Caco-2 (cell line): Measurements from ENCODE around the gene YBX2. TPM values are rescaled to one million over a fixed set of nuclear protein-coding genes. Genes with fewer than 3 reads are reported as not detected.

Source experiments
- BruUV-seq: library from RNA; stranded (reverse); fragments of 400-500 nt; replicated peaks from 2 replicates; lab custom pipeline; 2021; lab: Mats Ljungman, UMichigan
- CTCF ChIA-PET: fragments of 300-600 bp; sonication (Branson Sonifier 250); formaldehyde crosslinking; loops from one replicate; lab custom pipeline; 2022; ENCODE audit warnings: antibody characterized with exemption; lab: Charles Lee
- POLR2A ChIA-PET: fragments of 300-600 bp; sonication (Branson Sonifier 250); formaldehyde crosslinking; loops from one replicate; lab custom pipeline; 2022; ENCODE audit warnings: antibody characterized with exemption; lab: Charles Lee
- DNase-seq, 2 experiments: peaks; one replicate each; pipeline versions ENCODE4 v3.0.0 to v3.0.0-alpha.2; 2020 to 2022
- H3K27me3 ChIP-seq: replicated peaks from 2 replicates; pipeline ENCODE4 v1.6.0; 2011; ENCODE audit warnings: low read length; ENCODE audit not compliant: control insufficient read depth, insufficient read depth
- H3K36me3 ChIP-seq: 2 replicates; pipeline ENCODE4 v1.5.1; 2011; ENCODE audit warnings: low read length; ENCODE audit not compliant: control insufficient read depth, insufficient read depth
- H3K4me1 ChIP-seq: fragments of 250-450 bp; sonication (Bioruptor Pico); 2 replicates; pipeline ENCODE4 v1.5.1; 2020; ENCODE audit warnings: mild to moderate bottlenecking
- H3K4me3 ChIP-seq: 2 replicates; pipeline ENCODE4 v1.5.1; 2011; ENCODE audit warnings: low read depth, mild to moderate bottlenecking, control low read depth, low read length
- H3K9me3 ChIP-seq: fragments of 250-450 bp; sonication (Bioruptor Pico); 2 replicates; pipeline ENCODE4 v1.5.1; 2020; ENCODE audit warnings: mild to moderate bottlenecking, moderate library complexity
- H3K27ac Mint-ChIP-seq: one replicate; pipeline ENCODE4 v1.8.0; 2022; ENCODE audit warnings: mixed read lengths; ENCODE audit not compliant: unreplicated experiment
- H3K27me3 Mint-ChIP-seq: one replicate; pipeline ENCODE4 v1.8.0; 2022; ENCODE audit warnings: mixed read lengths; ENCODE audit not compliant: insufficient read depth, unreplicated experiment
- H3K36me3 Mint-ChIP-seq: one replicate; pipeline ENCODE4 v1.8.0; 2022; ENCODE audit warnings: mild to moderate bottlenecking, mixed read lengths; ENCODE audit not compliant: insufficient read depth, unreplicated experiment
- H3K4me1 Mint-ChIP-seq: one replicate; pipeline ENCODE4 v1.8.0; 2022; ENCODE audit warnings: low read depth, mixed read lengths; ENCODE audit not compliant: unreplicated experiment
- H3K4me3 Mint-ChIP-seq: one replicate; pipeline ENCODE4 v1.8.0; 2022; ENCODE audit warnings: mild to moderate bottlenecking, moderate library complexity, mixed read lengths; ENCODE audit not compliant: unreplicated experiment
- H3K9me3 Mint-ChIP-seq: one replicate; pipeline ENCODE4 v1.8.0; 2022; ENCODE audit warnings: mixed read lengths; ENCODE audit not compliant: unreplicated experiment
- CTCF ChIP-seq, 2 experiments: fragments of 200-600 bp in 1 of 2; IDR thresholded peaks; 1 replicate in 1 of 2; 2 replicates in 1 of 2; pipeline versions ENCODE4 v1.5.1 to v1.8.0; 2011 to 2022; ENCODE audit warnings: antibody characterized with exemption in 1 of 2, control low read depth in 1 of 2, inconsistent platforms in 1 of 2, low read depth in 1 of 2, low read length in 1 of 2, mild to moderate bottlenecking in 1 of 2, moderate library complexity in 1 of 2; ENCODE audit not compliant: insufficient read depth in 1 of 2, severe bottlenecking in 1 of 2, unreplicated experiment in 1 of 2
- intact Hi-C: fragments of 100-400 bp; cut with micrococcal nuclease; formaldehyde crosslinking; loops from one replicate; pipeline ENCODE4 v1.10.0; 2022; ENCODE audit not compliant: unreplicated experiment
- total RNA-seq: library from RNA; stranded (reverse); gene quantifications from 2 replicates; pipeline ENCODE4 v1.2.3, GENCODE V29; 2022

Gene YBX2
- total RNA-seq, 1 experiment from 2014 or later: 27.6 TPM

- peaks cover 57% of the 10 kb centered on the region for H3K36me3 Mint-ChIP-seq
- Histone ChIP-seq H3K4me1 (peaks cover 6% of the 10 kb centered on the region; the same call in 1 of the 2 replicates), H3K36me3 (no peaks in the 10 kb centered on the region), H3K27me3 (no peaks in the 10 kb centered on the region), H3K4me3 (peak overlapping the region; percentile 84), H3K9me3 (no peaks in the 10 kb centered on the region)
- intact Hi-C loops: no loop called here
- no peaks in the 10 kb centered on the region for H3K9me3 Mint-ChIP-seq
- peaks cover 14% of the 10 kb centered on the region for H3K4me1 Mint-ChIP-seq
- DNase-seq: peak; percentile 89 to 92
- BruUV-seq: no TSS peak
- peak overlapping the region; percentile 96 for H3K27ac Mint-ChIP-seq
- POLR2A ChIA-PET: interaction anchor here (0.6 kb wide), 1 partner anchor 9 kb away, joined by 3 read pairs; the partner anchor contains the start of genes CTDNEP1 and ELP5
- CTCF ChIA-PET: interaction anchor here (0.8 to 1.3 kb wide), 2 partner anchors 22 to 29 kb away, joined by 3 to 5 read pairs; no protein-coding TSS in a partner anchor
- H3K27me3 Mint-ChIP-seq: peaks cover 3% of the 10 kb centered on the region
- peak in 1 of 2 experiments; percentile 17 for TF ChIP-seq CTCF (IDR thresholded peaks at IDR 0.05; ENCODE audit: insufficient read depth in 1 of 2, low read depth in 1 of 2, low read length in 1 of 2, severe bottlenecking in 1 of 2, unreplicated experiment in 1 of 2)
- H3K4me3 Mint-ChIP-seq: peak overlapping the region; percentile 94
Observed at GRCh38 chr17:7242717-7243452, 51.6 kb downstream of the YBX2 start.

GRCh38 chr17:7241783-7242716, 52.4 kb downstream of the YBX2 start, which contains the start of gene GABARAP:
GABARAP (minus strand) TSS chr17:7242449; CDS start chr17:7242330, 119 bp downstream.
- CTCF ChIA-PET: interaction anchor here (0.8 to 1.3 kb wide), 3 partner anchors 10 to 28 kb away, joined by 3 to 5 read pairs (median 3); partner anchors contain the start of genes CTDNEP1 and ELP5
- DNase-seq: peak; percentile 78 to 79
- Histone ChIP-seq H3K36me3 (no peaks in the 10 kb centered on the region), H3K27me3 (no peaks in the 10 kb centered on the region), H3K4me1 (peaks cover 6% of the 10 kb centered on the region; the same call in 1 of the 2 replicates), H3K4me3 (peak within 1 kb of the TSS; percentile 84), H3K9me3 (no peaks in the 10 kb centered on the region)
- peak within 1 kb of the TSS; percentile 96 for H3K27ac Mint-ChIP-seq
- intact Hi-C loops: no loop called here
- H3K27me3 Mint-ChIP-seq: peaks cover 3% of the 10 kb centered on the region
- peaks cover 17% of the 10 kb centered on the region for H3K4me1 Mint-ChIP-seq
- no TSS peak for BruUV-seq
- peak within 1 kb of the TSS; percentile 94 for H3K4me3 Mint-ChIP-seq
- no peaks in the 10 kb centered on the region for H3K9me3 Mint-ChIP-seq
- TF ChIP-seq CTCF (IDR thresholded peaks at IDR 0.05; ENCODE audit: insufficient read depth in 1 of 2, low read depth in 1 of 2, low read length in 1 of 2, severe bottlenecking in 1 of 2, unreplicated experiment in 1 of 2): no peak
- POLR2A ChIA-PET: interaction anchor here (0.6 to 1.0 kb wide), 2 partner anchors 10 to 14 kb away, joined by 3 read pairs; partner anchors contain the start of genes CTDNEP1 and ELP5
- peaks cover 62% of the 10 kb centered on the region for H3K36me3 Mint-ChIP-seq
